Spleen (tissue), 11 donors: ENCODE results near the gene LRRC47. TPM values are rescaled to one million over a fixed set of nuclear protein-coding genes. Genes with fewer than 3 reads are reported as not detected.

Source experiments
- DNase-seq: peaks from one replicate; pipeline ENCODE4 v3.0.0-alpha.2; 2020
- H3K27ac ChIP-seq, 8 donors: fragments of 200-600 bp; sonication (generic) in 7 of 8; 1 replicate in 4 of 8; 2 replicates in 4 of 8; pipeline versions ENCODE4 v1.5.0 to v1.8.0; 2016 to 2021; ENCODE audit warnings: inconsistent platforms in 4 of 8, mild to moderate bottlenecking in 4 of 8, moderate library complexity in 1 of 8
- H3K27me3 ChIP-seq, 7 donors: fragments of 200-600 bp; sonication (generic) in 6 of 7; replicated peaks in 1 of 7; 1 replicate in 4 of 7; 2 replicates in 3 of 7; pipeline versions ENCODE4 v1.5.0 to v1.8.0; 2016 to 2021; ENCODE audit warnings: inconsistent platforms in 3 of 7, mild to moderate bottlenecking in 1 of 7
- H3K36me3 ChIP-seq, 6 donors: fragments of 200-600 bp; sonication (generic) in 5 of 6; 1 replicate in 4 of 6; 2 replicates in 2 of 6; pipeline versions ENCODE4 v1.5.0 to v1.8.0; 2016 to 2021; ENCODE audit warnings: inconsistent platforms in 2 of 6
- H3K4me1 ChIP-seq, 6 donors: fragments of 200-600 bp; sonication (generic) in 5 of 6; 1 replicate in 3 of 6; 2 replicates in 3 of 6; pipeline versions ENCODE4 v1.5.0 to v1.8.0; 2016 to 2021; ENCODE audit warnings: inconsistent platforms in 3 of 6
- H3K4me3 ChIP-seq, 8 donors: fragments of 200-600 bp; sonication (generic) in 7 of 8; 1 replicate in 4 of 8; 2 replicates in 4 of 8; pipeline versions ENCODE4 v1.5.0 to v1.8.0; 2016 to 2021; ENCODE audit warnings: inconsistent platforms in 4 of 8, mild to moderate bottlenecking in 4 of 8, moderate library complexity in 2 of 8
- H3K9me3 ChIP-seq, 8 donors: fragments of 200-600 bp; sonication (generic) in 7 of 8; 1 replicate in 4 of 8; 2 replicates in 4 of 8; pipeline versions ENCODE4 v1.5.0 to v1.8.0; 2016 to 2021; ENCODE audit warnings: inconsistent platforms in 4 of 8
- CTCF ChIP-seq, 11 experiments: fragments of 200-600 bp in 7 of 11; fragments of 450-650 bp in 4 of 11; sonication (generic) in 4 of 11; IDR thresholded peaks in 8 of 11; conservative IDR thresholded peaks in 3 of 11; 1 replicate in 7 of 11; 2 replicates in 4 of 11; pipeline versions ENCODE4 v1.4.0 to v1.8.0; 2016 to 2021; ENCODE audit warnings: antibody characterized with exemption in 11 of 11, inconsistent platforms in 4 of 11, mild to moderate bottlenecking in 1 of 11
- POLR2A ChIP-seq, 3 donors: fragments of 450-650 bp; IDR thresholded peaks; one replicate each; pipeline ENCODE4 v1.5.1; 2017; ENCODE audit warnings: antibody characterized with exemption in 3 of 3, mild to moderate bottlenecking in 1 of 3
- POLR2AphosphoS5 ChIP-seq, 3 donors: sonication (generic); formaldehyde crosslinking; IDR thresholded peaks; one replicate each; pipeline ENCODE4 v1.5.1; 2017; ENCODE audit warnings: antibody characterized with exemption in 3 of 3
- WGBS, 5 donors: extraction: QIAGEN DNeasy Blood & Tissue Kit in 3 of 5; methylation state at CpG; one replicate each; pipeline versions ENCODE4 v1.1.5 to v1.1.7; 2013 to 2018; 5-methylcytosine and 5-hydroxymethylcytosine counted together
- intact Hi-C: fragments of 100-400 bp; cut with DNase I; formaldehyde crosslinking; loops from one replicate; pipeline ENCODE4 v1.15.0; 2023; ENCODE audit warnings: low total_unique reads
- polyA plus RNA-seq, 3 donors: library from polyadenylated mRNA; stranded (reverse); fragments of 200-250 nt; gene quantifications; one replicate each; pipeline ENCODE4 v1.2.1, GENCODE V29; 2013
- small RNA-seq, 4 donors: library from RNA; depleted of rRNA; stranded (forward); fragments of <200 nt; gene quantifications; one replicate each; pipeline ENCODE3, GENCODE V24; 2016
- total RNA-seq, 7 donors: library from RNA; depleted of rRNA in 3 of 7; stranded (reverse); fragments of >200 nt in 3 of 7; fragmentation: NEBNext Ultra II Directional in 4 of 7; extraction: Animal tissue kit (Norgen Biotek cat#: 25700) in 4 of 7; gene quantifications; one replicate each; pipeline versions ENCODE4 v1.1.0 to v1.2.1, GENCODE V29; 2016 to 2021
- donor health status: healthy with polysubstance abuse.
- donor health status: DM: no; HTN: no; CAD: no; lungs with moderate emphysema.
- donor health status: DM: no; HTN: no; CAD: no.
- donor health status: Bipolar disorder and iron deficiency.
- donor health status: healthy.
- donor health status: DM: no; HTN: no; CAD: no.
- donor health status: DM: yes; HTN: yes; CAD: no.

Gene LRRC47
- total and polyA plus RNA-seq, 10 donors = 12.5 to 39.0 (median 26.7) TPM

- H3K36me3 ChIP-seq = peaks cover 0 to 8% (median 1%) of the 10 kb centered on the region in 6 donors
- H3K27ac ChIP-seq = no peak overlapping the region
- H3K4me1 ChIP-seq = peaks cover 0 to 5% (median 0%) of the 10 kb centered on the region in 6 donors
- no peaks in the 10 kb centered on the region for H3K9me3 ChIP-seq
- DNase-seq = no peak
- H3K27me3 ChIP-seq = peaks cover 0 to 60% (median 7%) of the 10 kb centered on the region in 7 donors
- no peak overlapping the region for H3K4me3 ChIP-seq
- TF ChIP-seq POLR2A (IDR thresholded peaks at IDR 0.05) (no peak), POLR2AphosphoS5 (IDR thresholded peaks at IDR 0.05) (no peak), CTCF (IDR thresholded peaks at IDR 0.05 in 8 of 11, conservative IDR thresholded peaks at IDR 0.05 in 3 of 11) (no peak)
- intact Hi-C loops = no loop called here
- WGBS, 5 donors = 62 to 80% (median 75%) methylated on average over 12 to 32 of the region's 32 CpGs
Observed at GRCh38 chr1:3729594-3730542, 66.4 kb downstream of the LRRC47 start.

Small RNA genes within 50 kb of the gene (small RNA-seq; reads per million reads assigned to genes)
- gene RF02197 (0 reads per million in 4 donors), gene RN7SL574P (0 reads per million in 4 donors)

Other genes with a start within 250 kb of the LRRC47 start
- gene MEGF6, start 185.0 kb downstream of the LRRC47 start, total RNA-seq = 10 to 100 TPM in 6 of 7 donors, 1 to 10 TPM in 1; 8.7 to 39.5 (median 27.1) TPM
- gene MEGF6, start 185.0 kb downstream of the LRRC47 start, polyA plus RNA-seq = 10 to 100 TPM in 2 of 3 donors, 1 to 10 TPM in 1; 8.8 to 16.5 (median 10.0) TPM
- 10 to 100 TPM; 23.7 to 45.9 (median 32.5) TPM for gene TPRG1L, start 171.5 kb downstream of the LRRC47 start, total RNA-seq
- 10 to 100 TPM; 19.9 to 35.7 (median 20.9) TPM for gene TPRG1L, start 171.5 kb downstream of the LRRC47 start, polyA plus RNA-seq
- gene WRAP73, start 146.4 kb downstream of the LRRC47 start, total RNA-seq = 10 to 100 TPM; 21.0 to 28.0 (median 26.4) TPM
- 10 to 100 TPM; 20.1 to 28.3 (median 24.2) TPM for gene WRAP73, start 146.4 kb downstream of the LRRC47 start, polyA plus RNA-seq
- gene TP73, start 144.0 kb downstream of the LRRC47 start, total RNA-seq = 1 to 10 TPM in 5 of 7 donors, under 1 TPM in 2; 0.63 to 4.3 (median 1.6) TPM
- under 1 TPM; 0.11 to 0.48 (median 0.21) TPM for gene TP73, start 144.0 kb downstream of the LRRC47 start, polyA plus RNA-seq
- not detected for gene CCDC27, start 44.0 kb downstream of the LRRC47 start, total RNA-seq
- not detected for gene CCDC27, start 44.0 kb downstream of the LRRC47 start, polyA plus RNA-seq
- 10 to 100 TPM in 2 of 7 donors, 1 to 10 TPM in 4, not detected in 1; 3.5 to 12.7 (median 5.1) TPM for gene SMIM1, start 23.7 kb downstream of the LRRC47 start, total RNA-seq
- gene SMIM1, start 23.7 kb downstream of the LRRC47 start, polyA plus RNA-seq = 1 to 10 TPM; 2.0 to 4.7 (median 4.0) TPM
- 10 to 100 TPM; 26.4 to 49.4 (median 42.0) TPM for gene CEP104, start 60.7 kb upstream of the LRRC47 start, total RNA-seq
- gene CEP104, start 60.7 kb upstream of the LRRC47 start, polyA plus RNA-seq = 1 to 10 TPM; 4.5 to 8.4 (median 5.3) TPM
- 10 to 100 TPM in 5 of 7 donors, 1 to 10 TPM in 2; 8.5 to 13.8 (median 12.1) TPM for gene DFFB, start 61.0 kb upstream of the LRRC47 start, total RNA-seq
- gene DFFB, start 61.0 kb upstream of the LRRC47 start, polyA plus RNA-seq = 10 to 100 TPM in 1 of 3 donors, 1 to 10 TPM in 2; 6.3 to 10.5 (median 8.7) TPM
- 10 to 100 TPM; 19.7 to 34.5 (median 23.7) TPM for gene C1orf174, start 103.8 kb upstream of the LRRC47 start, total RNA-seq
- gene C1orf174, start 103.8 kb upstream of the LRRC47 start, polyA plus RNA-seq = 10 to 100 TPM; 14.9 to 24.2 (median 15.8) TPM